GM23338 (cell line): ENCODE results near the gene HMGCL.

Experiments
- CREB1 ChIP-seq: fragments of 250-450 bp; sonication (Bioruptor Pico); IDR thresholded peaks from 2 replicates; pipeline ENCODE4 v1.5.0; 2020; ENCODE audit warnings: low read depth, mild to moderate bottlenecking, moderate library complexity
- EZH2 ChIP-seq: fragments of 200-600 bp; sonication (generic); IDR thresholded peaks from one replicate; pipeline ENCODE4 v1.8.0; 2017; ENCODE audit warnings: antibody characterized with exemption, mild to moderate bottlenecking, low read depth; ENCODE audit not compliant: unreplicated experiment
- EZH2phosphoT487 ChIP-seq: fragments of 200-600 bp; sonication (generic); IDR thresholded peaks from one replicate; pipeline ENCODE4 v1.8.1; 2018; ENCODE audit warnings: antibody characterized with exemption; ENCODE audit not compliant: unreplicated experiment
- JUNB ChIP-seq: IDR thresholded peaks from one replicate; pipeline ENCODE4 v1.6.1; 2016; ENCODE audit warnings: antibody characterized with exemption; ENCODE audit not compliant: unreplicated experiment
- NANOG ChIP-seq: IDR thresholded peaks from 2 replicates; pipeline ENCODE4 v1.6.1; 2016; ENCODE audit warnings: antibody characterized with exemption, borderline replicate concordance
- POLR2AphosphoS5 ChIP-seq: IDR thresholded peaks from 2 replicates; pipeline ENCODE4 v1.6.1; 2016; ENCODE audit warnings: antibody characterized with exemption, low read depth
- STAT1 ChIP-seq: IDR thresholded peaks from one replicate; pipeline ENCODE4 v1.6.1; 2016; ENCODE audit warnings: antibody characterized with exemption; ENCODE audit not compliant: unreplicated experiment
- ZNF114 ChIP-seq: fragments of 250-450 bp; sonication (Bioruptor Pico); IDR thresholded peaks from 2 replicates; pipeline ENCODE4 v1.5.0; 2020; ENCODE audit warnings: mild to moderate bottlenecking, moderate library complexity
- ZNF331 ChIP-seq: fragments of 250-450 bp; sonication (Bioruptor Pico); IDR thresholded peaks from 2 replicates; pipeline ENCODE4 v1.5.0; 2020; ENCODE audit warnings: low read depth, mild to moderate bottlenecking, moderate library complexity
- TF ChIP-seq, protein P1 (sequence below), 2 experiments: fragments of 200-600 bp in 1 of 2; sonication (generic) in 1 of 2; conservative IDR thresholded peaks; 2 replicates each; pipeline versions ENCODE4 v1.5.1 to v1.6.1; 2016 to 2017; ENCODE audit warnings: antibody characterized with exemption in 2 of 2, low read depth in 2 of 2, mild to moderate bottlenecking in 2 of 2, moderate library complexity in 1 of 2
- TF ChIP-seq, protein P2 (sequence below): IDR thresholded peaks from 2 replicates; pipeline ENCODE4 v1.6.1; 2016; ENCODE audit warnings: antibody characterized with exemption
- TF ChIP-seq, protein P3 (sequence below): IDR thresholded peaks from one replicate; pipeline ENCODE4 v1.6.1; 2018; ENCODE audit warnings: antibody characterized with exemption; ENCODE audit not compliant: unreplicated experiment
- TF ChIP-seq, protein P4 (sequence below): fragments of 250-450 bp; sonication (Bioruptor Pico); IDR thresholded peaks from 2 replicates; pipeline ENCODE4 v1.5.0; 2020; ENCODE audit warnings: mild to moderate bottlenecking, moderate library complexity

DNA sequence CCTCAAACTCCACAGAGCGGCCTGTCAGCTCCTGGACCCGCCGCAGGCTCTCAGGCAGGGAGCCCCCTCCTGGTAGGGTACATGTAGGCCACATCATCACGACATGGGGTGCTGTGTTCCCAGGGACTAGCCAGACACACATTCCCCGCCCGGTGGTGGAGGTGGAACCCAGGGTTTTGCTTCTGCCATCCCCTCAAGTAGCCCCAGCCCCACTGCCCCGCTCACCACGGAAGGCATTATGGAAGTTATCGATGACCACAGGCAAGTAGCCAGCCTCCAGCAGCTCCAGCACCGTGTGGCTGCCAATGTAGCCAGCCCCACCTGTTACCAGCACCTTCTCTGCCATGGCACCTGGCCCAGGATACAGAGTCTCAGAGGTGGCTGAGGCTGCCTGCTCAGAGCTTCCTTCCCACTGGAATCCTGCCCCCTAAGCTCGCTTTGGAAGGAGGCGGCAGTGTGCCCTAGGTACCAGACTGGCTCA is 26.5 kb downstream of the HMGCL start:
- TF ChIP-seq POLR2AphosphoS5 (no peak), EZH2 (no peak), ZNF331 (CRISPR knock-in tag) (no peak), EZH2phosphoT487 (no peak), NANOG (no peak), ZNF114 (no peak), JUNB (no peak), CREB1 (no peak), STAT1 (no peak)
- TF ChIP-seq, protein P1, sequence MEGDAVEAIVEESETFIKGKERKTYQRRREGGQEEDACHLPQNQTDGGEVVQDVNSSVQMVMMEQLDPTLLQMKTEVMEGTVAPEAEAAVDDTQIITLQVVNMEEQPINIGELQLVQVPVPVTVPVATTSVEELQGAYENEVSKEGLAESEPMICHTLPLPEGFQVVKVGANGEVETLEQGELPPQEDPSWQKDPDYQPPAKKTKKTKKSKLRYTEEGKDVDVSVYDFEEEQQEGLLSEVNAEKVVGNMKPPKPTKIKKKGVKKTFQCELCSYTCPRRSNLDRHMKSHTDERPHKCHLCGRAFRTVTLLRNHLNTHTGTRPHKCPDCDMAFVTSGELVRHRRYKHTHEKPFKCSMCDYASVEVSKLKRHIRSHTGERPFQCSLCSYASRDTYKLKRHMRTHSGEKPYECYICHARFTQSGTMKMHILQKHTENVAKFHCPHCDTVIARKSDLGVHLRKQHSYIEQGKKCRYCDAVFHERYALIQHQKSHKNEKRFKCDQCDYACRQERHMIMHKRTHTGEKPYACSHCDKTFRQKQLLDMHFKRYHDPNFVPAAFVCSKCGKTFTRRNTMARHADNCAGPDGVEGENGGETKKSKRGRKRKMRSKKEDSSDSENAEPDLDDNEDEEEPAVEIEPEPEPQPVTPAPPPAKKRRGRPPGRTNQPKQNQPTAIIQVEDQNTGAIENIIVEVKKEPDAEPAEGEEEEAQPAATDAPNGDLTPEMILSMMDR (conservative IDR thresholded peaks at IDR 0.05; ENCODE audit: low read depth in 2 of 2), result peak; percentile 34 to 63; a peak in 3 of 4 replicates
- TF ChIP-seq, protein P2, sequence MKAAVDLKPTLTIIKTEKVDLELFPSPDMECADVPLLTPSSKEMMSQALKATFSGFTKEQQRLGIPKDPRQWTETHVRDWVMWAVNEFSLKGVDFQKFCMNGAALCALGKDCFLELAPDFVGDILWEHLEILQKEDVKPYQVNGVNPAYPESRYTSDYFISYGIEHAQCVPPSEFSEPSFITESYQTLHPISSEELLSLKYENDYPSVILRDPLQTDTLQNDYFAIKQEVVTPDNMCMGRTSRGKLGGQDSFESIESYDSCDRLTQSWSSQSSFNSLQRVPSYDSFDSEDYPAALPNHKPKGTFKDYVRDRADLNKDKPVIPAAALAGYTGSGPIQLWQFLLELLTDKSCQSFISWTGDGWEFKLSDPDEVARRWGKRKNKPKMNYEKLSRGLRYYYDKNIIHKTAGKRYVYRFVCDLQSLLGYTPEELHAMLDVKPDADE, result no peak
- TF ChIP-seq, protein P3, sequence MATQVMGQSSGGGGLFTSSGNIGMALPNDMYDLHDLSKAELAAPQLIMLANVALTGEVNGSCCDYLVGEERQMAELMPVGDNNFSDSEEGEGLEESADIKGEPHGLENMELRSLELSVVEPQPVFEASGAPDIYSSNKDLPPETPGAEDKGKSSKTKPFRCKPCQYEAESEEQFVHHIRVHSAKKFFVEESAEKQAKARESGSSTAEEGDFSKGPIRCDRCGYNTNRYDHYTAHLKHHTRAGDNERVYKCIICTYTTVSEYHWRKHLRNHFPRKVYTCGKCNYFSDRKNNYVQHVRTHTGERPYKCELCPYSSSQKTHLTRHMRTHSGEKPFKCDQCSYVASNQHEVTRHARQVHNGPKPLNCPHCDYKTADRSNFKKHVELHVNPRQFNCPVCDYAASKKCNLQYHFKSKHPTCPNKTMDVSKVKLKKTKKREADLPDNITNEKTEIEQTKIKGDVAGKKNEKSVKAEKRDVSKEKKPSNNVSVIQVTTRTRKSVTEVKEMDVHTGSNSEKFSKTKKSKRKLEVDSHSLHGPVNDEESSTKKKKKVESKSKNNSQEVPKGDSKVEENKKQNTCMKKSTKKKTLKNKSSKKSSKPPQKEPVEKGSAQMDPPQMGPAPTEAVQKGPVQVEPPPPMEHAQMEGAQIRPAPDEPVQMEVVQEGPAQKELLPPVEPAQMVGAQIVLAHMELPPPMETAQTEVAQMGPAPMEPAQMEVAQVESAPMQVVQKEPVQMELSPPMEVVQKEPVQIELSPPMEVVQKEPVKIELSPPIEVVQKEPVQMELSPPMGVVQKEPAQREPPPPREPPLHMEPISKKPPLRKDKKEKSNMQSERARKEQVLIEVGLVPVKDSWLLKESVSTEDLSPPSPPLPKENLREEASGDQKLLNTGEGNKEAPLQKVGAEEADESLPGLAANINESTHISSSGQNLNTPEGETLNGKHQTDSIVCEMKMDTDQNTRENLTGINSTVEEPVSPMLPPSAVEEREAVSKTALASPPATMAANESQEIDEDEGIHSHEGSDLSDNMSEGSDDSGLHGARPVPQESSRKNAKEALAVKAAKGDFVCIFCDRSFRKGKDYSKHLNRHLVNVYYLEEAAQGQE, result no peak
- TF ChIP-seq, protein P4, sequence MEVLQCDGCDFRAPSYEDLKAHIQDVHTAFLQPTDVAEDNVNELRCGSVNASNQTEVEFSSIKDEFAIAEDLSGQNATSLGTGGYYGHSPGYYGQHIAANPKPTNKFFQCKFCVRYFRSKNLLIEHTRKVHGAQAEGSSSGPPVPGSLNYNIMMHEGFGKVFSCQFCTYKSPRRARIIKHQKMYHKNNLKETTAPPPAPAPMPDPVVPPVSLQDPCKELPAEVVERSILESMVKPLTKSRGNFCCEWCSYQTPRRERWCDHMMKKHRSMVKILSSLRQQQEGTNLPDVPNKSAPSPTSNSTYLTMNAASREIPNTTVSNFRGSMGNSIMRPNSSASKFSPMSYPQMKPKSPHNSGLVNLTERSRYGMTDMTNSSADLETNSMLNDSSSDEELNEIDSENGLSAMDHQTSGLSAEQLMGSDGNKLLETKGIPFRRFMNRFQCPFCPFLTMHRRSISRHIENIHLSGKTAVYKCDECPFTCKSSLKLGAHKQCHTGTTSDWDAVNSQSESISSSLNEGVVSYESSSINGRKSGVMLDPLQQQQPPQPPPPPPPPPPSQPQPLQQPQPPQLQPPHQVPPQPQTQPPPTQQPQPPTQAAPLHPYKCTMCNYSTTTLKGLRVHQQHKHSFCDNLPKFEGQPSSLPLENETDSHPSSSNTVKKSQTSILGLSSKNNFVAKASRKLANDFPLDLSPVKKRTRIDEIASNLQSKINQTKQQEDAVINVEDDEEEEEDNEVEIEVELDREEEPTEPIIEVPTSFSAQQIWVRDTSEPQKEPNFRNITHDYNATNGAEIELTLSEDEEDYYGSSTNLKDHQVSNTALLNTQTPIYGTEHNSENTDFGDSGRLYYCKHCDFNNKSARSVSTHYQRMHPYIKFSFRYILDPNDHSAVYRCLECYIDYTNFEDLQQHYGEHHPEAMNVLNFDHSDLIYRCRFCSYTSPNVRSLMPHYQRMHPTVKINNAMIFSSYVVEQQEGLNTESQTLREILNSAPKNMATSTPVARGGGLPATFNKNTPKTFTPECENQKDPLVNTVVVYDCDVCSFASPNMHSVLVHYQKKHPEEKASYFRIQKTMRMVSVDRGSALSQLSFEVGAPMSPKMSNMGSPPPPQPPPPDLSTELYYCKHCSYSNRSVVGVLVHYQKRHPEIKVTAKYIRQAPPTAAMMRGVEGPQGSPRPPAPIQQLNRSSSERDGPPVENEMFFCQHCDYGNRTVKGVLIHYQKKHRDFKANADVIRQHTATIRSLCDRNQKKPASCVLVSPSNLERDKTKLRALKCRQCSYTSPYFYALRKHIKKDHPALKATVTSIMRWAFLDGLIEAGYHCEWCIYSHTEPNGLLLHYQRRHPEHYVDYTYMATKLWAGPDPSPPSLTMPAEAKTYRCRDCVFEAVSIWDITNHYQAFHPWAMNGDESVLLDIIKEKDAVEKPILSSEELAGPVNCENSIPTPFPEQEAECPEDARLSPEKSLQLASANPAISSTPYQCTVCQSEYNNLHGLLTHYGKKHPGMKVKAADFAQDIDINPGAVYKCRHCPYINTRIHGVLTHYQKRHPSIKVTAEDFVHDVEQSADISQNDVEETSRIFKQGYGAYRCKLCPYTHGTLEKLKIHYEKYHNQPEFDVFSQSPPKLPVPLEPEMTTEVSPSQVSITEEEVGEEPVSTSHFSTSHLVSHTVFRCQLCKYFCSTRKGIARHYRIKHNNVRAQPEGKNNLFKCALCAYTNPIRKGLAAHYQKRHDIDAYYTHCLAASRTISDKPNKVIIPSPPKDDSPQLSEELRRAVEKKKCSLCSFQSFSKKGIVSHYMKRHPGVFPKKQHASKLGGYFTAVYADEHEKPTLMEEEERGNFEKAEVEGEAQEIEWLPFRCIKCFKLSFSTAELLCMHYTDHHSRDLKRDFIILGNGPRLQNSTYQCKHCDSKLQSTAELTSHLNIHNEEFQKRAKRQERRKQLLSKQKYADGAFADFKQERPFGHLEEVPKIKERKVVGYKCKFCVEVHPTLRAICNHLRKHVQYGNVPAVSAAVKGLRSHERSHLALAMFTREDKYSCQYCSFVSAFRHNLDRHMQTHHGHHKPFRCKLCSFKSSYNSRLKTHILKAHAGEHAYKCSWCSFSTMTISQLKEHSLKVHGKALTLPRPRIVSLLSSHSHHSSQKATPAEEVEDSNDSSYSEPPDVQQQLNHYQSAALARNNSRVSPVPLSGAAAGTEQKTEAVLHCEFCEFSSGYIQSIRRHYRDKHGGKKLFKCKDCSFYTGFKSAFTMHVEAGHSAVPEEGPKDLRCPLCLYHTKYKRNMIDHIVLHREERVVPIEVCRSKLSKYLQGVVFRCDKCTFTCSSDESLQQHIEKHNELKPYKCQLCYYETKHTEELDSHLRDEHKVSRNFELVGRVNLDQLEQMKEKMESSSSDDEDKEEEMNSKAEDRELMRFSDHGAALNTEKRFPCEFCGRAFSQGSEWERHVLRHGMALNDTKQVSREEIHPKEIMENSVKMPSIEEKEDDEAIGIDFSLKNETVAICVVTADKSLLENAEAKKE (CRISPR knock-in tag), result no peak
